C4-2B (cell line): ENCODE results near the gene AKAP9.

Experiments used
- CTCF ChIP-seq: fragments of 450-650 bp; conservative IDR thresholded peaks from 2 replicates; pipeline ENCODE4 v1.5.1; 2017; ENCODE audit warnings: mild to moderate bottlenecking
- ZFX ChIP-seq: fragments of 450-650 bp; IDR thresholded peaks from 2 replicates; pipeline ENCODE4 v1.6.1; 2017

- TF ChIP-seq CTCF, result no peak
- TF ChIP-seq ZFX, result no peak
Observed at GRCh38 chr7:91949221-91950009, 8.8 kb downstream of the AKAP9 start.
